ENCODE data around the gene MYO7A. TPM values are rescaled to one million over a fixed set of nuclear protein-coding genes. Genes with fewer than 3 reads are reported as not detected.
A peak's percentile ranks its signal among the peaks of the same experiment; 100 is the strongest.

Gene MYO7A
- total and polyA plus RNA-seq, 2 of the 4 experiments (the other 2 are of a cell fraction) = 0.02 TPM; not detected in 1

- Histone ChIP-seq H3K56ac (ENCODE audit: extremely low read depth, insufficient read depth, low read length) (no peak overlapping the region), H3K18ac (ENCODE audit: low read depth, low read length) (no peak overlapping the region), H2AK5ac (ENCODE audit: low read depth, low read length) (no peak overlapping the region), H3K27me3 (ENCODE audit: control insufficient read depth, insufficient read depth, low read length) (no peaks in the 10 kb centered on the region), H2AK9ac (replicated peaks; ENCODE audit: low read depth, low read length, poor library complexity) (peak overlapping the region; percentile 82), H4K8ac (ENCODE audit: low read depth in 2 of 2, low read length in 2 of 2) (no peak overlapping the region), H4K91ac (ENCODE audit: insufficient read depth, low read depth, low read length) (no peak overlapping the region), H3K23ac (ENCODE audit: low read depth, low read length) (no peak overlapping the region), H2BK120ac (ENCODE audit: low read depth, low read length) (no peak overlapping the region), H2BK5ac (ENCODE audit: low read depth, low read length, poor library complexity, severe bottlenecking) (no peak overlapping the region), H3K9ac (ENCODE audit: low read depth, low read length) (no peak overlapping the region), H2AFZ (replicated peaks; ENCODE audit: low read length, poor library complexity) (no peak overlapping the region), H3K14ac (replicated peaks; ENCODE audit: low read depth, low read length) (no peak overlapping the region), H2BK20ac (ENCODE audit: low read depth, low read length) (no peak overlapping the region), H3K36me3 (ENCODE audit: control insufficient read depth, insufficient read depth, low read length) (peaks cover 4% of the 10 kb centered on the region; the same call in 1 of the 2 replicates), H3K4me1 (ENCODE audit: control insufficient read depth, insufficient read depth, low read length) (no peaks in the 10 kb centered on the region), H3K4me2 (ENCODE audit: low read depth, low read length) (no peak overlapping the region), H4K5ac (ENCODE audit: low read depth, low read length) (no peak overlapping the region), H3K4me3 (ENCODE audit: insufficient read depth, low read depth, low read length) (no peak overlapping the region), H3K9me3 (ENCODE audit: control insufficient read depth, insufficient read depth, low read length) (no peaks in the 10 kb centered on the region), H3K4ac (ENCODE audit: low read depth, low read length) (no peak overlapping the region), H3K9me1 (ENCODE audit: insufficient read depth, low read length) (no peaks in the 10 kb centered on the region), H3K79me1 (ENCODE audit: low read depth in 1 of 2, low read length in 2 of 2) (no peaks in the 10 kb centered on the region; a peak in 1 of 4 replicates), H4K20me1 (ENCODE audit: insufficient read depth, low read length) (peaks cover 19% of the 10 kb centered on the region), H2BK15ac (ENCODE audit: low read depth, low read length) (no peak overlapping the region), H3K27ac (ENCODE audit: insufficient read depth, low read length) (no peak overlapping the region)
- ATAC-seq (ENCODE audit: low read depth) (no peak), DNase-seq (no peak)
- dilution Hi-C loops (cut with HindIII; ENCODE audit: low sequenced_read_pairs, unreplicated experiment) (no loop called here), in situ Hi-C loops (cut with MboI; ENCODE audit: low sequenced_read_pairs) (no loop called here), intact Hi-C loops (cut with micrococcal nuclease) (no loop called here)
- ChIA-PET POLR2A (ENCODE audit: unreplicated experiment) (no interaction called here), CTCF (no interaction called here)
- TF ChIP-seq POLR2A (IDR thresholded peaks at IDR 0.05; ENCODE audit: low read depth, low read length) = no peak
- BruUV-seq (replicated peaks) = no TSS peak
- WGBS, 2 experiments (ENCODE audit: extremely low coverage in 2 of 2, insufficient read length in 1 of 2) = 78% methylated on average over 3 of the region's 11 CpGs; no CpG with 5 or more reads in 1 of the 2 experiments
Measured at GRCh38 chr11:77088236-77089003, 39.6 kb upstream of the MYO7A start.
